ENCODE measurements around the gene RAC3.

Gene RAC3

GRCh38 chr17:82062076-82062983 is 30.9 kb downstream of the RAC3 start:
- no peaks in the 10 kb centered on the region for H3F3A ChIP-seq (ENCODE audit: insufficient read depth, low read length)
- H3K27me3 ChIP-seq (ENCODE audit: insufficient read depth, low read length): no peaks in the 10 kb centered on the region
- H3K4me3 ChIP-seq (ENCODE audit: low read depth, low read length, poor library complexity, severe bottlenecking): no peak overlapping the region
- H3K9ac ChIP-seq (ENCODE audit: low read length): no peak overlapping the region
- H3K9me3 ChIP-seq (ENCODE audit: low read length): no peaks in the 10 kb centered on the region
- H3K79me2 ChIP-seq (ENCODE audit: insufficient read depth, low read length): no peaks in the 10 kb centered on the region
- no peaks in the 10 kb centered on the region for H4K20me1 ChIP-seq (ENCODE audit: insufficient read depth, low read length)
- H3K36me3 ChIP-seq (ENCODE audit: insufficient read depth, low read length): peaks cover 66% of the 10 kb centered on the region
- peaks cover 25% of the 10 kb centered on the region for H3K4me1 ChIP-seq (ENCODE audit: insufficient read depth, low read length, severe bottlenecking)
- H3K27ac ChIP-seq (ENCODE audit: low read depth, low read length, poor library complexity, severe bottlenecking): no peak overlapping the region
- no peaks in the 10 kb centered on the region for H3K9me2 ChIP-seq (ENCODE audit: low read depth, low read length)
- no peak overlapping the region for H2AFZ ChIP-seq (ENCODE audit: low read length)
- TF ChIP-seq CTCF (IDR thresholded peaks at IDR 0.05; ENCODE audit: low read length) (no peak), EZH2 (IDR thresholded peaks at IDR 0.05; ENCODE audit: borderline replicate concordance, low read length) (no peak)
- no peak overlapping the region for H3K4me2 ChIP-seq (ENCODE audit: low read length)

DNA sequence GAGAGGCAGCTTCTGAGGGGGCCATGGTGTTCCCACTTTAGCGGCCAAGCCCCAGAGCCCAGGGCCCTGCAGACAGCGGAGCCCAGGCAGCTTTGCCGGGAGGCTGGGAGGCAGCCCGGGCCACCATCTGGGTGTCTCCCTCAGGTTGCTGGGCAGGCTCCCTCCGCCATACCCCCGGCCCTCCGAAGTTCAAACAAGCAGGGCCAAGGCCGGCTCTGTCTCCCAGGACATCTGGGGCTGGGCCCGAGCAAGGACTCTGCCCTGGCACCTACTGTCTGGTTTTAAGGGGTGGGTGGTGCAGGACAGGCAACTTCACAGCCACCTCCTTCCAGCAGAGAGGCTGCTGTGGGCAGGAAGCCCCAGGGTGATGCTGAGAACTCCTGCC is 31.5 kb downstream of the RAC3 start:
- Histone ChIP-seq H3K27ac (ENCODE audit: low read depth, low read length, poor library complexity, severe bottlenecking) (no peak overlapping the region), H3K79me2 (ENCODE audit: insufficient read depth, low read length) (no peaks in the 10 kb centered on the region), H3K4me1 (ENCODE audit: insufficient read depth, low read length, severe bottlenecking) (peaks cover 25% of the 10 kb centered on the region), H3K9me2 (ENCODE audit: low read depth, low read length) (no peaks in the 10 kb centered on the region), H3K4me2 (ENCODE audit: low read length) (no peak overlapping the region), H2AFZ (ENCODE audit: low read length) (no peak overlapping the region), H3K9ac (ENCODE audit: low read length) (no peak overlapping the region), H3K4me3 (ENCODE audit: low read depth, low read length, poor library complexity, severe bottlenecking) (no peak overlapping the region), H3F3A (ENCODE audit: insufficient read depth, low read length) (no peaks in the 10 kb centered on the region), H3K9me3 (ENCODE audit: low read length) (no peaks in the 10 kb centered on the region), H4K20me1 (ENCODE audit: insufficient read depth, low read length) (no peaks in the 10 kb centered on the region), H3K27me3 (ENCODE audit: insufficient read depth, low read length) (no peaks in the 10 kb centered on the region), H3K36me3 (ENCODE audit: insufficient read depth, low read length) (peaks cover 59% of the 10 kb centered on the region)
- TF ChIP-seq EZH2 (IDR thresholded peaks at IDR 0.05; ENCODE audit: borderline replicate concordance, low read length): no peak
- TF ChIP-seq CTCF (IDR thresholded peaks at IDR 0.05; ENCODE audit: low read length): no peak

DNA sequence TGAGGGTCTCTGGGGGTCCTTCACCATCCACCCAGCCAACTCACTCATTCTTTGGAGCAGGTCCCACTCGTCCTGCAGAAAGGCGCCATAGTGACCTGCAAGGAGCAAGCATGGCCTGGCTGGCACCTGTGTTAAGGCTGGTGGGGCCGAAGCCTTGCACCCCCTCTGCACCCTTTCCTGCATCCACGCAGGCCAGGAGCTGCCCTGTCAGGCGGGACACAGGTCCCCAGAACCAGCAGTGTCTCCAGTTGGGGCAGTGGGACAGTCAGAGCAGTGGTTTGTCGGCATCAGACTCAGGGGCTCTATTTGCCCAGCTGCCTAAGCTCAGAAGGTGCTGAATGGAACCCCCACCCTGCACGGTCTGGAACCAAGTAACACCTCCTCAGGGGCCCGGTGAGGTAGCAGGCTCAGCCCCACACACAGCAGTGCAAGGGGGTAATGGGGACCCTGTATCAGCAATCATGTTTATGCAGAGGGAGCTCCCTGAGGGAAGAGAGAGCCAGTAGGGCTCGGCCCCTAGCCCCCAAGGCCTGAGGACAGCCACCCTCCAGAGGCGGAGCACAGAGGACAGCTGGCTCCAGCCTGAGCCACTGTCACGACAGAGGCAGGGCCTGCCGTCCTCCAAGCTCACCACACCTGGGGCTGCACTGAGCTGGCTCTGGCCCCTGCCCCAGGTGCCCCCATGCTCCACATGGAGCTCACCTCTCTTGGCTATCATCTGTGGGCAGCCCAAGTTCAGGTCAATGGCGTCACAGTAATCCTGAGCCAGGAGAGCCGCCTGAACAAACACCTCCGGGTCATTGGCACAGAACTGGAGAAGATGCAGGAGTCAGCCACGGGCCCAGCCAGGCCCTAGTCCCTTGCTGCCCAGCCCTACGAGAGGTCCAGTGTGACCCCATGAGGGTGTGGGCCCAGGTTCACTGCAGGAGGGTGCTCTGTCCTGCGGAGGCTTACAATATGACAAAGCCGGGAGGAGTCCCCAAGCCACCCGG is 32.2 kb downstream of the RAC3 start:
- H3K4me2 ChIP-seq (ENCODE audit: low read length): peak overlapping the region; percentile 90

More for the DNA sequence above, 32.2 kb downstream of the RAC3 start:
- Histone ChIP-seq H2AFZ (ENCODE audit: low read length) (no peak overlapping the region), H3F3A (ENCODE audit: insufficient read depth, low read length) (no peaks in the 10 kb centered on the region), H3K27ac (ENCODE audit: low read depth, low read length, poor library complexity, severe bottlenecking) (no peak overlapping the region), H3K4me1 (ENCODE audit: insufficient read depth, low read length, severe bottlenecking) (peaks cover 25% of the 10 kb centered on the region), H3K9me2 (ENCODE audit: low read depth, low read length) (no peaks in the 10 kb centered on the region), H3K79me2 (ENCODE audit: insufficient read depth, low read length) (no peaks in the 10 kb centered on the region), H4K20me1 (ENCODE audit: insufficient read depth, low read length) (no peaks in the 10 kb centered on the region), H3K36me3 (ENCODE audit: insufficient read depth, low read length) (peaks cover 52% of the 10 kb centered on the region), H3K4me3 (ENCODE audit: low read depth, low read length, poor library complexity, severe bottlenecking) (peak overlapping the region; percentile 79), H3K9me3 (ENCODE audit: low read length) (no peaks in the 10 kb centered on the region), H3K9ac (ENCODE audit: low read length) (peak overlapping the region; percentile 76; the same call in 1 of the 2 replicates), H3K27me3 (ENCODE audit: insufficient read depth, low read length) (no peaks in the 10 kb centered on the region)
- TF ChIP-seq CTCF (IDR thresholded peaks at IDR 0.05; ENCODE audit: low read length): no peak
- TF ChIP-seq EZH2 (IDR thresholded peaks at IDR 0.05; ENCODE audit: borderline replicate concordance, low read length): no peak

Measured in OCI-LY1 (cell line).